ENCODE results near the gene TRIO. TPM values are rescaled to one million over a fixed set of nuclear protein-coding genes. Genes with fewer than 3 reads are reported as not detected.
A peak's percentile ranks its signal among the peaks of the same experiment; 100 is the strongest.

TRIO gene
- total and polyA plus RNA-seq, 2 experiments from 2014 or later: 18.5 to 78.2 TPM

GRCh38 chr5:14411216-14411615 lies 268.1 kb downstream of the TRIO start:
- Histone ChIP-seq H3K4me3 (no peak overlapping the region), H3K27ac (peak overlapping the region; percentile 55), H3K36me3 (replicated peaks; ENCODE audit: insufficient read depth, low read depth) (no peaks in the 10 kb centered on the region), H3K4me1 (ENCODE audit: insufficient read depth) (peaks cover 22% of the 10 kb centered on the region), H3K27me3 (no peaks in the 10 kb centered on the region), H2AFZ (no peak overlapping the region), H3K9me2 (replicated peaks; ENCODE audit: insufficient read depth) (no peaks in the 10 kb centered on the region), H3K9me3 (ENCODE audit: low read depth) (no peaks in the 10 kb centered on the region), H4K20me1 (ENCODE audit: insufficient read depth, poor library complexity, severe bottlenecking) (no peaks in the 10 kb centered on the region), H3K79me2 (no peaks in the 10 kb centered on the region), H3K4me2 (no peak overlapping the region)
- TF ChIP-seq EZH2 (IDR thresholded peaks at IDR 0.05; ENCODE audit: borderline replicate concordance) (no peak), EZH2phosphoT487 (IDR thresholded peaks at IDR 0.05; ENCODE audit: low read depth, severe bottlenecking, unreplicated experiment) (no peak), CTCF (IDR thresholded peaks at IDR 0.05; ENCODE audit: poor library complexity) (no peak)
- WGBS (ENCODE audit: low lambda C conversion rate, missing lambda C conversion rate): 86% methylated on average over 6 of the region's 6 CpGs
- no peak for DNase-seq (ENCODE audit: low spot score)

- no peak overlapping the region for H2AFZ ChIP-seq
- H3K4me1 ChIP-seq (ENCODE audit: insufficient read depth): peaks cover 34% of the 10 kb centered on the region
- TF ChIP-seq EZH2 (IDR thresholded peaks at IDR 0.05; ENCODE audit: borderline replicate concordance): no peak
- TF ChIP-seq EZH2phosphoT487 (IDR thresholded peaks at IDR 0.05; ENCODE audit: low read depth, severe bottlenecking, unreplicated experiment): no peak
- TF ChIP-seq CTCF (IDR thresholded peaks at IDR 0.05; ENCODE audit: poor library complexity): no peak
- H4K20me1 ChIP-seq (ENCODE audit: insufficient read depth, poor library complexity, severe bottlenecking): no peaks in the 10 kb centered on the region
- no peaks in the 10 kb centered on the region for H3K79me2 ChIP-seq
- DNase-seq (ENCODE audit: low spot score): no peak
- no peaks in the 10 kb centered on the region for H3K27me3 ChIP-seq
- WGBS (ENCODE audit: low lambda C conversion rate, missing lambda C conversion rate): 79% methylated on average over 7 of the region's 7 CpGs
- no peak overlapping the region for H3K4me3 ChIP-seq
- H3K4me2 ChIP-seq: no peak overlapping the region
- no peaks in the 10 kb centered on the region for H3K9me2 ChIP-seq (replicated peaks; ENCODE audit: insufficient read depth)
- no peaks in the 10 kb centered on the region for H3K9me3 ChIP-seq (ENCODE audit: low read depth)
- H3K27ac ChIP-seq: no peak overlapping the region
- no peaks in the 10 kb centered on the region for H3K36me3 ChIP-seq (replicated peaks; ENCODE audit: insufficient read depth, low read depth)
These were observed 270.2 kb downstream of the TRIO start for GRCh38 chr5:14413331-14413750.

GRCh38 chr5:14414007-14414406 lies 270.9 kb downstream of the TRIO start:
- Histone ChIP-seq H3K9me3 (ENCODE audit: low read depth) (no peaks in the 10 kb centered on the region), H3K36me3 (replicated peaks; ENCODE audit: insufficient read depth, low read depth) (no peaks in the 10 kb centered on the region), H3K4me1 (ENCODE audit: insufficient read depth) (peaks cover 34% of the 10 kb centered on the region), H2AFZ (no peak overlapping the region), H3K9me2 (replicated peaks; ENCODE audit: insufficient read depth) (no peaks in the 10 kb centered on the region), H3K4me3 (no peak overlapping the region), H4K20me1 (ENCODE audit: insufficient read depth, poor library complexity, severe bottlenecking) (no peaks in the 10 kb centered on the region), H3K4me2 (no peak overlapping the region), H3K79me2 (no peaks in the 10 kb centered on the region), H3K27ac (no peak overlapping the region), H3K27me3 (no peaks in the 10 kb centered on the region)
- DNase-seq (ENCODE audit: low spot score): no peak
- WGBS (ENCODE audit: low lambda C conversion rate, missing lambda C conversion rate): 96% methylated on average over 11 of the region's 11 CpGs
- TF ChIP-seq EZH2 (IDR thresholded peaks at IDR 0.05; ENCODE audit: borderline replicate concordance) (no peak), EZH2phosphoT487 (IDR thresholded peaks at IDR 0.05; ENCODE audit: low read depth, severe bottlenecking, unreplicated experiment) (no peak), CTCF (IDR thresholded peaks at IDR 0.05; ENCODE audit: poor library complexity) (no peak)

GRCh38 chr5:14414656-14415023 lies 271.5 kb downstream of the TRIO start:
- Histone ChIP-seq H4K20me1 (ENCODE audit: insufficient read depth, poor library complexity, severe bottlenecking) (no peaks in the 10 kb centered on the region), H3K36me3 (replicated peaks; ENCODE audit: insufficient read depth, low read depth) (no peaks in the 10 kb centered on the region), H3K4me2 (no peak overlapping the region), H3K27ac (peak overlapping the region; percentile 52), H3K79me2 (no peaks in the 10 kb centered on the region), H3K27me3 (no peaks in the 10 kb centered on the region), H3K4me3 (no peak overlapping the region), H3K9me3 (ENCODE audit: low read depth) (no peaks in the 10 kb centered on the region), H3K9me2 (replicated peaks; ENCODE audit: insufficient read depth) (no peaks in the 10 kb centered on the region), H2AFZ (no peak overlapping the region), H3K4me1 (ENCODE audit: insufficient read depth) (peaks cover 34% of the 10 kb centered on the region)
- DNase-seq (ENCODE audit: low spot score): no peak
- no peak for TF ChIP-seq EZH2 (IDR thresholded peaks at IDR 0.05; ENCODE audit: borderline replicate concordance)
- TF ChIP-seq CTCF (IDR thresholded peaks at IDR 0.05; ENCODE audit: poor library complexity): no peak
- TF ChIP-seq EZH2phosphoT487 (IDR thresholded peaks at IDR 0.05; ENCODE audit: low read depth, severe bottlenecking, unreplicated experiment): no peak
- WGBS (ENCODE audit: low lambda C conversion rate, missing lambda C conversion rate): 83% methylated on average over 7 of the region's 7 CpGs
